Neural progenitor cell (in vitro differentiated cells): Measurements from ENCODE around the gene HMGB2.

Experiments
- CTCF ChIP-seq: fragments of 200-600 bp; sonication (generic); IDR thresholded peaks from 2 replicates; pipeline ENCODE4 v1.5.1; 2017; ENCODE audit warnings: antibody characterized with exemption, mild to moderate bottlenecking
- EZH2 ChIP-seq: fragments of 200-600 bp; sonication (generic); IDR thresholded peaks from 2 replicates; pipeline ENCODE4 v1.6.1; 2017; ENCODE audit warnings: antibody characterized with exemption, mild to moderate bottlenecking, moderate library complexity
- EZH2phosphoT487 ChIP-seq: fragments of 200-600 bp; sonication (generic); IDR thresholded peaks from 2 replicates; pipeline ENCODE4 v1.6.1; 2017; ENCODE audit warnings: antibody characterized with exemption

GRCh38 chr4:173307778-173308177, 26.4 kb downstream of the HMGB2 start:
- TF ChIP-seq CTCF (no peak), EZH2 (no peak), EZH2phosphoT487 (no peak)
